Karpas-422 (cell line): ENCODE measurements around the gene NDUFA12. TPM values are rescaled to one million over a fixed set of nuclear protein-coding genes. Genes with fewer than 3 reads are reported as not detected.

Experiments
- DNase-seq: peaks from one replicate; pipeline ENCODE4 v3.0.0-alpha.2; 2015
- H2AFZ ChIP-seq: fragments of 200-600 bp; sonication (generic); 2 replicates; pipeline ENCODE4 v1.6.1; 2014; ENCODE audit warnings: antibody characterized with exemption, low read length, mixed read lengths
- H3K27ac ChIP-seq: fragments of 200-600 bp; sonication (generic); 2 replicates; pipeline ENCODE4 v1.5.1; 2014; ENCODE audit warnings: mild to moderate bottlenecking, low read length, moderate library complexity
- H3K27me3 ChIP-seq: fragments of 200-600 bp; sonication (generic); 2 replicates; pipeline ENCODE4 v1.6.1; 2014; ENCODE audit warnings: low read length, mixed read lengths
- H3K36me3 ChIP-seq: fragments of 200-600 bp; sonication (generic); 2 replicates; pipeline ENCODE4 v1.6.1; 2014; ENCODE audit warnings: low read length, mixed read lengths; ENCODE audit not compliant: insufficient read depth
- H3K4me1 ChIP-seq: fragments of 200-600 bp; sonication (generic); 2 replicates; pipeline ENCODE4 v1.6.1; 2014; ENCODE audit warnings: mild to moderate bottlenecking, low read length, mixed read lengths
- H3K4me2 ChIP-seq: fragments of 200-600 bp; sonication (generic); 2 replicates; pipeline ENCODE4 v1.6.1; 2014; ENCODE audit warnings: low read length, low read depth, mild to moderate bottlenecking; ENCODE audit not compliant: poor library complexity, severe bottlenecking
- H3K4me3 ChIP-seq: fragments of 200-600 bp; sonication (generic); 2 replicates; pipeline ENCODE4 v1.5.1; 2014; ENCODE audit warnings: mild to moderate bottlenecking, antibody characterized with exemption, low read length, mixed read lengths
- H3K79me2 ChIP-seq: fragments of 200-600 bp; sonication (generic); 2 replicates; pipeline ENCODE4 v1.6.1; 2014; ENCODE audit warnings: mild to moderate bottlenecking, low read length, mixed read lengths
- H3K9ac ChIP-seq: fragments of 200-600 bp; sonication (generic); 2 replicates; pipeline ENCODE4 v1.6.0; 2014; ENCODE audit warnings: low read length
- H3K9me2 ChIP-seq: fragments of 200-600 bp; sonication (generic), shearing (Covaris generic); replicated peaks from 2 replicates; pipeline ENCODE4 v1.6.0; 2014; ENCODE audit warnings: mild to moderate bottlenecking, low read length, moderate library complexity; ENCODE audit not compliant: insufficient read depth
- H3K9me3 ChIP-seq: fragments of 300-700, 200-600 bp; sonication (generic); 2 replicates; pipeline ENCODE4 v1.6.1; 2014; ENCODE audit warnings: low read length, mixed read lengths
- H4K20me1 ChIP-seq: fragments of 200-600 bp; sonication (generic); 2 replicates; pipeline ENCODE4 v1.6.1; 2014; ENCODE audit warnings: mild to moderate bottlenecking, antibody characterized with exemption, low read length, low read depth; ENCODE audit not compliant: insufficient read depth
- total RNA-seq: library from RNA; depleted of rRNA; stranded (reverse); fragments of >200 nt; shearing (Covaris generic); gene quantifications from 2 replicates; pipeline ENCODE4 v1.2.3, GENCODE V29; 2014; ENCODE audit warnings: low replicate concordance

The NDUFA12 gene
- total RNA-seq, 1 experiment from 2014 or later = 188 TPM

DNA sequence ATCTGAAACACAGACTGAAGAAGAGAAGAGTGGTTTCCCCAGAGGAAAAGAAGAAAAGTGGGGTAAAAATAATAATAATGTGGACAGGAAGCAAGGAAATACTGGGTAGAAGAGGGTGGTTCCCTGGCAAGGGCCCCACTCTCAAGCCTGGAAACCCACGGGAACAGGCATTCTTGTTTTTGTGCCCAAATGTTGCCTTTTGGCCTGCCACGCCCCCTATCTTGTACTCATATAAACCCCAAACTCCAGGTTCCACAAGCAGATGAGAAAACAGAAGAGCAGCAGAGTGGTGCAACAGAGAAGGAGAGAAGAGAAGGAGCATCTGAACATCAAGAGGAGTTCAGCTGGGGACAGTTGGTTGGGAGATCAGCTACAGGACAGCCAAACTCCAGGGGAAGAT is 51.2 kb downstream of the NDUFA12 start:
- H2AFZ ChIP-seq = no peak overlapping the region
- no peaks in the 10 kb centered on the region for H3K9me3 ChIP-seq
- H3K79me2 ChIP-seq = no peaks in the 10 kb centered on the region
- H3K27ac ChIP-seq = no peak overlapping the region
- H3K4me1 ChIP-seq = no peaks in the 10 kb centered on the region; the same call in 1 of the 2 replicates
- no peak for DNase-seq
- no peak overlapping the region for H3K4me3 ChIP-seq
- no peaks in the 10 kb centered on the region for H4K20me1 ChIP-seq
- no peak overlapping the region for H3K4me2 ChIP-seq
- no peaks in the 10 kb centered on the region for H3K36me3 ChIP-seq
- no peaks in the 10 kb centered on the region for H3K27me3 ChIP-seq
- H3K9ac ChIP-seq = no peak overlapping the region
- no peaks in the 10 kb centered on the region for H3K9me2 ChIP-seq

DNA sequence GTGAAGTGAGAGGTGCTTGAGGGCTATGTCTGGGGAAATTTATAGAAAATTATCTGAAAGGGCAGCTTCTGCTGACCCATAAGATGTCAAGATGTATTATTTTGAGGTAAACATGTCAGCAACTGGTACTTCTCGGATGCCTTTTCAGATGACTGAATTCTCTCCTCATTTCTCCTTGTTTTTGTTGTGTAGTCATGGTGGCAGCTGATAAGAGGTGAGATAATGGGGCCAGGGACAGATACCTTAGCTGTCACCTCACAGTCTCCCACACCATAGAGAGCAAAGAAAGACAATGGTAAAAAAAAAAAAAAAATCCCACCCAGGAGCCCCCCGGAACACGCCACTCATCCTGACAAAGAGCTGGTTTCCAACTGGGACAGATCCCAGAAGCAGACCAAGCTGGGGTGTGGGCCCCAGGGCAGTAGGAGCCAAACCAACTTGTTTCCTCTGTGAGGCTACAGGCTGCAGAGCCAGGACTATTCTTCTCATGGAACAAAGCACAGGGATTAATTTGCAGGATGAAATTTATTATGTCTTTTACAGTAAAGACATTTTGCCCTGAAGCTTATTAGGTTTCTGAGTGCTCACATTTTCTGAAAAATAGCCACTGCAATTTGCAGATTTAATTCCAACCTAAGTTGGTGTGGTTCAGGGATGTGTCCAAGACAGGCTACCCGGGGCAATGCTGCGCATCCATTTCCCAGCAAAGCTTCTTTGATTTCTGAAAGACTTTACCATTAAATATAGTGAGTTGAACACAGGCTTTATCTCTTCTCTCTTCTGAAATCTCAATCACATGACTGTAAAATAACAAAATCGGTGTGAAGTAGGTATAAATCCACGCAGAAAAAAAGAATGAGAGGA is 52.2 kb downstream of the NDUFA12 start:
- Histone ChIP-seq H3K4me2 (no peak overlapping the region), H2AFZ (no peak overlapping the region), H3K27me3 (no peaks in the 10 kb centered on the region), H4K20me1 (no peaks in the 10 kb centered on the region), H3K9me2 (no peaks in the 10 kb centered on the region), H3K9ac (no peak overlapping the region), H3K4me1 (no peaks in the 10 kb centered on the region; the same call in 1 of the 2 replicates), H3K79me2 (no peaks in the 10 kb centered on the region), H3K27ac (no peak overlapping the region), H3K9me3 (no peaks in the 10 kb centered on the region), H3K4me3 (no peak overlapping the region), H3K36me3 (no peaks in the 10 kb centered on the region)
- no peak for DNase-seq

DNA sequence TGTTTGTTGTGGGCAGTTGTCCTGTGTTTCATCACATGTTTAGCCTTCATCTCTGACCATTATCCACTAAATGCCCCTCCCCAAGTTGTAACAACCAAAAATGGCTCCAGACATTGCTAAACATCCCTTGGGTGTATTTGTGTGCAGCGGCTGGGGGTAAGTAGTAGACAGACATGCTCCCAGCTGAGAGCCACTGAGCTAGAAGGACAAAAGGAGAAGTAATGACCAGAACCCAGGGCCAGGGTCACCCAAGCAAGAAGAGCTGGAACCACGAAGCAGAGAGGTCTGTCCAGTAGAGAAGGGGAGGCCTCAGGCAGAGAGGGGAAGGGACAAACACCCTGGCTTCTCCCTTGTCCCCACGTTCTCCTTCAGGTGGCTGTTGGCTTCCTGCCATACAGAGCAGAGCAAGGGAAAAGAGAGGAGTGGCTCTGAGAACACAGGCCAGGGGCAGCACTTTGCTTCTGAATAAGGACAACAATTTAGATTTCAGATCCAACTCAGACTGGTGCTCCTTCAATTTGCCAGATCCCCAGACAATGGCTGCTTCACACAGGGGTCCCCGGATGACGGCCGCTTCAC is 55.2 kb downstream of the NDUFA12 start:
- DNase-seq = peak; percentile 47
- H3K4me2 ChIP-seq = no peak overlapping the region
- H4K20me1 ChIP-seq = no peaks in the 10 kb centered on the region
- H3K27me3 ChIP-seq = no peaks in the 10 kb centered on the region
- H3K9me3 ChIP-seq = no peaks in the 10 kb centered on the region
- no peak overlapping the region for H3K4me3 ChIP-seq
- no peaks in the 10 kb centered on the region for H3K36me3 ChIP-seq
- no peaks in the 10 kb centered on the region for H3K9me2 ChIP-seq
- no peaks in the 10 kb centered on the region; the same call in 1 of the 2 replicates for H3K4me1 ChIP-seq
- no peaks in the 10 kb centered on the region for H3K79me2 ChIP-seq
- no peak overlapping the region for H3K27ac ChIP-seq
- H2AFZ ChIP-seq = no peak overlapping the region
- no peak overlapping the region for H3K9ac ChIP-seq

DNA sequence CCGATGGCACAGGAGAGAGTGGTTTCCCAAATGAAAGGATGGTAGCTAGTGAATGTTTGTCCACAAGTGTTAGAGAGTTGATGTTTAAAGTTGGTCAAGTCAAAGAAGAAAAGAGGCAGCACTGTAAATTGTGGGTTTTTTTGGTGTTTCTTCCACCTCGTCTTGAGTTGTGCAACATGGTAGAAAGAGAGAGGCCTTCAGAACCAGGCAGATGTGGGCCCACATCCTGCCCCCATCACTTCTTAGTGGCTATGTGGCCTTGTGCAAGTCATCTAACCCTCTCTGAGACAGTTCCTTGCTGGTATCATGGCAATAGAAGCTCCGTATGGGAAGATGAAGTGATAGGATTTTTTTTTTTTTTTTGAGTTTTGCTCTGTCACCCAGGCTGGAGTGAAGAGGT is 60.8 kb downstream of the NDUFA12 start:
- Histone ChIP-seq H3K27ac (no peak overlapping the region), H3K9me3 (no peaks in the 10 kb centered on the region), H3K36me3 (no peaks in the 10 kb centered on the region), H3K9me2 (no peaks in the 10 kb centered on the region), H4K20me1 (no peaks in the 10 kb centered on the region), H3K79me2 (no peaks in the 10 kb centered on the region), H3K9ac (no peak overlapping the region), H3K4me2 (no peak overlapping the region), H2AFZ (no peak overlapping the region), H3K4me1 (no peaks in the 10 kb centered on the region), H3K4me3 (no peak overlapping the region), H3K27me3 (no peaks in the 10 kb centered on the region)
- no peak for DNase-seq

DNA sequence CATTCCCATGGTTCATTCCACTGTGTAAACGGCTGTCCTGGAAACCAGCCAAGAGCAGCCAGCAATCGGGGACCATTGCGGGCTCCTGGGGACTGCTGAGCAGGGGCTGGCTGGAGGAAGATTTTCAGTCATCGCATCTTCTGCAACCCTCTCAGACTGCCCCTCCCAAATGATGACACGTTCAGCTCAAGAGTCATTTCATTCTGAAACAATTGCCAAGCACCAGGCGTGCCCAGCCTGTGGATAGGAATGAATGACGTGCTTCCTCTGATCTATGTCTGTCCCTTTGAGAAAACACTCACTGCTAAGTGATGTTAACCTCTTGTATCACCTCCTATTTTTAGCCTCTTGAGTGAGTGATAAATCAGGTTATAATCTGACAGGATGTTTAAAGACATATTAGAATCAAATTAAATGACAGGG is 62.0 kb downstream of the NDUFA12 start:
- Histone ChIP-seq H3K9ac (no peak overlapping the region), H3K27ac (no peak overlapping the region), H3K9me3 (no peaks in the 10 kb centered on the region), H4K20me1 (no peaks in the 10 kb centered on the region), H3K79me2 (no peaks in the 10 kb centered on the region), H3K4me3 (no peak overlapping the region), H3K4me1 (no peaks in the 10 kb centered on the region), H3K4me2 (no peak overlapping the region), H3K36me3 (no peaks in the 10 kb centered on the region), H3K27me3 (no peaks in the 10 kb centered on the region), H2AFZ (no peak overlapping the region), H3K9me2 (no peaks in the 10 kb centered on the region)
- DNase-seq = peak; percentile 26

DNA sequence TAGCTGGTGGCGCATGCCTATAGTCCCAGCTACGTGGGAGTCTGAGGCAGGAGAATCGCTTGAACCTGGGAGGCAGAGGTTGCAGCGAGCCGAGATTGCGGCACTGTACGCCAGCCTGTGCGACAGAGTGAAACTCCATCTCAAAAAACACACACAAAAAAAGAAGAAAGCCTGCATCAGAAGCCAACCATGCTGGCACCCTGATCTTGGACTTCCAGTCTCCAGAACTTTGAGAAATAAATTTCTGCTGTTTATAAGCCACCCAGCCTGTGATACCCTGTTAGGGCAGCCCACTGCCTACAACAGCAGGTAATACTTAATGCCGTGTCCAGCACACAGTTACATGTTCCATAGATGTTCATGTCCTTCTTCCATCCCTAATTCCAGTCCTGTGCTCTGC is 62.7 kb downstream of the NDUFA12 start:
- Histone ChIP-seq H3K36me3 (no peaks in the 10 kb centered on the region), H3K9ac (no peak overlapping the region), H3K79me2 (no peaks in the 10 kb centered on the region), H2AFZ (no peak overlapping the region), H3K27me3 (no peaks in the 10 kb centered on the region), H3K9me3 (no peaks in the 10 kb centered on the region), H3K9me2 (no peaks in the 10 kb centered on the region), H3K4me2 (no peak overlapping the region), H3K4me1 (no peaks in the 10 kb centered on the region), H3K27ac (no peak overlapping the region), H4K20me1 (no peaks in the 10 kb centered on the region), H3K4me3 (no peak overlapping the region)
- DNase-seq = no peak

DNA sequence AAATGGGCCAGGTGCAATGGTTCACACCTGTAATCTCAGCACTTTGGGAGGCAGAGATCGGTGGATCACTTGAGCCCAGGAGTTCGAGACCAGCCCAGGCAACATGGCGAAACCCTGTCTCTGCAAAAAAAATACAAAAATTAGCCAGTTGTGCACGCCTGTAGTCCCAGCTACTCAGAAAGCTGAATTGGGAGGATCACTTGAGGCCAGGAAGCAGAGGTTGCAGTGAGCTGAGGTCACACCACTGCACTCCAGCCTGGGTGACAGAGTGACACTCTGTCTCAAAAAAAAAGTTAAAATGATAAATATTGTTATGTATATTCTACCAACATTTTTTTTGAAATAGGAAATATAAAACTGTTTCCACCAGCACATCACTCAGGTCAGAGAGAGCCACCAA is 64.9 kb downstream of the NDUFA12 start:
- Histone ChIP-seq H3K27ac (no peak overlapping the region), H3K9ac (no peak overlapping the region), H3K4me2 (no peak overlapping the region)

DNA sequence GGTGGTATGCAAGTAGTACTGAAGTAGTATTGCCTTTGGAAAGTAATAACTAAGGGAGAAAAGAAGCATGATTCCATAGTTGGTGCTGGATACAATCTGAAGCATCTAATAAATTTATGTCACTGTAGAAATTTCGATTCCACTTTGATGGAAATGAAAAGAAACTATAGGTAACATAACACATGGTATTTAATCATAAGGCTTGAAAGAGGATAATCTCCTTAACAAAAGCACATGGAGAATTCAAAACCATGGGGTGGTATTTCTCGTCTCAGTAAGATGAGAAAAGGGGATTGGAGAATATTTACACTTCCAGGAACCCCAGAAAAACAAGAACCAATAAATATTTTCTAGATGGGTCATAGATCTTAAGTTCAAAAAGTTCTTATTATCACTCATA is 72.7 kb downstream of the NDUFA12 start:
- Histone ChIP-seq H3K9ac (no peak overlapping the region), H3K9me2 (no peaks in the 10 kb centered on the region), H3K27ac (no peak overlapping the region), H3K27me3 (no peaks in the 10 kb centered on the region), H2AFZ (no peak overlapping the region), H3K4me1 (no peaks in the 10 kb centered on the region), H3K4me3 (no peak overlapping the region), H3K9me3 (no peaks in the 10 kb centered on the region), H3K79me2 (no peaks in the 10 kb centered on the region), H3K4me2 (no peak overlapping the region), H4K20me1 (no peaks in the 10 kb centered on the region), H3K36me3 (no peaks in the 10 kb centered on the region)
- no peak for DNase-seq

More for the DNA sequence above, 64.9 kb downstream of the NDUFA12 start:
- no peak overlapping the region for H3K4me3 ChIP-seq
- no peaks in the 10 kb centered on the region for H3K9me3 ChIP-seq
- no peak overlapping the region for H2AFZ ChIP-seq
- H4K20me1 ChIP-seq = no peaks in the 10 kb centered on the region
- H3K9me2 ChIP-seq = no peaks in the 10 kb centered on the region
- H3K36me3 ChIP-seq = no peaks in the 10 kb centered on the region
- no peaks in the 10 kb centered on the region for H3K27me3 ChIP-seq
- no peaks in the 10 kb centered on the region for H3K4me1 ChIP-seq
- H3K79me2 ChIP-seq = no peaks in the 10 kb centered on the region
- DNase-seq = no peak
